Medulla oblongata (tissue), 1 donor: Measurements from ENCODE around the gene TNFRSF13B.
"Not testable (repeated sequence)": the region's sequence is repeated elsewhere in the genome, so short reads cannot be mapped to it uniquely, and the experiment has no call there.

Experiments used
- DNase-seq: peaks from one replicate; pipeline ENCODE4 v3.0.0-alpha.2; 2015; ENCODE audit errors: extremely low spot score

The TNFRSF13B gene

DNA sequence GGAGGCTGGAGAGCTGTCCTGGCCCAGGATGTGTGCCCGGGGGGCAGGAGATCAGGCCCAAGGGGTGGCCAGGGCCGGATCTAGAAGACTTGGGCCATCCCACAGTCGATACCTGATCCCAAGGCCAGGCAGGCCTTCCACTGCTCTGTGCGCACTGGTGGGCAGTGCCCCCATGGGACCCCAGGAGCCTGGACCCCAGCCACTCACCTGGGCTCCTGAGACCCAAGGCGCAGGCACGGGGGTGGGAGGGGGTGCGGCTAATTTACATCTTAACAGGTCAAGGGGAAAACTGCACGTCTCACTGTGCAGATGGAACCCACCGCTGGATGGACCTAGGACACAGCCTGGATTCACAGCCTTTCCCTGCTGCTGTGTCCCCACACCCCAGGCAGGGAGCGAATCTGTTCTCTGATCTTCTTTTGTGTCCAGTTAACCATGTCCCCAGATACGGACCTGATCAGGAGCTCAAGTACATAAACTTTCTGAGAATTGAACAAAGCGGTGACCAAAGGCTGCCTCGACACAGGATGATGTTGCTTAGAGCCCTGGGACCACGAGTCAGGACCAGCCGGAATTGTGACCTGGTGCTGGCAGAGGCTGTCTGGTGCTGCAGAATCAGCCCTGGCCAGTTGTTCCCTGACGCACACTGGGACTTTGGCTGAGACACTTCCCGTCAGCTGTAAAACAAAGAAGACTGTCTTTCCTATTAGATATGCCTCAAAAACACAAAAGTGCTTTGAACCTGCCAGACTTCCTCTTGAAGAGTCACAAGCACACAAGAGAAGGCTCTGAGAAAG, 60.6 kb downstream of the TNFRSF13B start:
- peak; percentile 81 for DNase-seq

GRCh38 chr17:16910341-16910740, 61.6 kb downstream of the TNFRSF13B start:
- no peak for DNase-seq

- DNase-seq: no peak
Measured at GRCh38 chr17:16909472-16910246, 62.3 kb downstream of the TNFRSF13B start.

GRCh38 chr17:16908273-16908672, 63.6 kb downstream of the TNFRSF13B start:
- no peak for DNase-seq

DNA sequence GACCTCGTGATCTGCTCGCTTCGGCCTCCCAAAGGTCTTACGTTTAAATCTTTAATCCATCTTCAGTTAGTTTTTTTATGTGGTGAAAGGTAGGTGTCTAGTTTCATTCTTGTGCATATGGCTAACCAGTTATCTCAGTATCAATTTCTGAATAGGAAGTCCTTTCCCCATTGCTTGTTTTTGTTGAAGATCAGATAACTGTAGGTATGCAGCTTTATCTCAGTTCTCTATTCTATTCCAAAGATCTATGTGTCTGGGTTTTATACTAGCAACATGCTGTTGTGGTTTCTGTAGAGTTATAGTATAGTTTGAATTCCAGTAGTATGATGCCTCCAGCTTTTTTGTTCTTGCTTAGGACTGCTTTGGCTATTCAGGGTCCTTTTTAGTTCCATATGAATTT, 65.2 kb downstream of the TNFRSF13B start:
- no peak for DNase-seq

DNA sequence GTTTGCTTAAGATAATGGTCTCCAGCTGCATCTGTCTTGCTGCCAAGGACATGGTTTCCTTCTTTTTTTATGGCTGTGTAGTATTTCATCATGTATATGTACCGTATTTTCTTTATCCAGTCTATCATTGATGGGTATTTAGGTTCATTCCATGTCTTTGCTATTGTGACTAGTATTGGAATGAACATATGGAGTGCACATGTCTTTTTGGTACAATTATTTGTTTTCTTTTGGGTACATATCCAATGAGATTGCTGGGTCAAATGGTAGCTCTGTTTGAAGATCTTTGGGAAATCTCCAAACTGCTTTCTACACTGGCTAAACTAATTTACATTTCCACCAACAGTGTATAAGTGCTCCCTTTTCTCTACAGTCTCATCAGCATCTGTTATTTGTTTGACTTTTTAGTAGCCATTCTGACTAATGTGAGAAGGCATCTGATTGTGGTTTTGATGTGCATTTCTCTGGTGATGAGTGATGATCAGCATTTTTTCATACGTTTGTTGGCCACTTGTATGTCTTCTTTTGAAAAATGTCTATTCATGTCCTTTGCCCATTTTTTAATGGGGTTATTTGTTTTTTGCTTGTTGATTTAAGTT, 66.2 kb downstream of the TNFRSF13B start:
- DNase-seq: no peak

GRCh38 chr17:16903070-16903469, 68.8 kb downstream of the TNFRSF13B start:
- DNase-seq: not testable (repeated sequence)

- no peak for DNase-seq
Measured at GRCh38 chr17:16900288-16900882, 71.5 kb downstream of the TNFRSF13B start.

- DNase-seq: not testable (repeated sequence)
Measured at GRCh38 chr17:16897211-16897896, 74.6 kb downstream of the TNFRSF13B start.

GRCh38 chr17:16896235-16896634, 75.7 kb downstream of the TNFRSF13B start:
- DNase-seq: not testable (repeated sequence)

GRCh38 chr17:16893527-16893926, 78.4 kb downstream of the TNFRSF13B start:
- DNase-seq: not testable (repeated sequence)

- not testable (repeated sequence) for DNase-seq
Measured at GRCh38 chr17:16892876-16893454, 79.0 kb downstream of the TNFRSF13B start.

DNA sequence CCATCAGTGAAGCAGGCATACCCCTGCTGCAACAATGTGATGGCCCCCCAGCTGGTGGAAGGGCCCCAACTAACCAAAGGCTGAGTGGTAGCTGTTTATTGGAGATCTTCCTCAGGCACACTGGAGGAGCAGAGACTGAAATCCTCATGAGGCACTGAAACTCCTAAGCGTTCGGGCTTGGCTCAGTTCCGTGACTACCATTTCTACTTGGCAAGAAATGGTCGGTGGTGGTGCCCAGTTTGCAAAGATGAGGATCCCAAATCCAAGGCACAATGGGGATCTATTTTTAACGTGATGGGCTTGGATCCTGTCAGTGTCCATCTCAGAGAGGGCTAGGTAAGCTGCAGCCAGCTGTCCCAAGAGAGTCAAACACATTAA, 82.8 kb downstream of the TNFRSF13B start:
- DNase-seq: no peak
